ENCODE measurements around the gene TBCCD1. TPM values are rescaled to one million over a fixed set of nuclear protein-coding genes. Genes with fewer than 3 reads are reported as not detected.
"Not testable (repeated sequence)": the region's sequence is repeated elsewhere in the genome, so short reads cannot be mapped to it uniquely, and the experiment has no call there.

Gene TBCCD1
- total RNA-seq, 1 experiment from 2014 or later, result 7.4 TPM

DNA sequence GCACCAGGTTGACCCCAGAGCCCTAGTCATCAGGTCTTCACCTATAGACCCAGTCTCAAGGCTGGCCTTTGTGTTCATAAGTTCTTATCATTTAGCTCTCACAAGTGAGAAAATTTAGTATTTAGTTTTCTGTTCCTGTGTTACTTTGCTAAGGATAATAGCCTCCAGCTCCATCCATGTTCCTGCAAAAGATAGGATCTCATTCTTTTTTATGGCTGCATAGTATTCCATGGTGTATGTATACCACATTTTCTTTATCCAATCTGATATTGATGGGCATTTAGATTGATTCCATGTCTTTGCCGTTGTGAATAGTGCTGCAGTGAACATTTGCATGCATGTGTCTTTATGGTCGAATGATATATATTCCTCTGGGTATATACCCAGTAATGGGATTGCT, 69.1 kb downstream of the TBCCD1 start:
- not testable (repeated sequence) for H2BK120ac ChIP-seq (ENCODE audit: low read depth, low read length, poor library complexity, severe bottlenecking); H3K27me3 ChIP-seq (ENCODE audit: insufficient read depth, low read length); H3K56ac ChIP-seq (ENCODE audit: insufficient read length, low read depth, low read length); H3K36me3 Mint-ChIP-seq (ENCODE audit: insufficient read depth in 1 of 3, low read depth in 3 of 3); H2BK12ac ChIP-seq (ENCODE audit: insufficient read length, low read depth, low read length); H3K27me3 Mint-ChIP-seq (ENCODE audit: low read depth); H2BK20ac ChIP-seq (ENCODE audit: low read depth, low read length, poor library complexity, severe bottlenecking); H3K4me3 Mint-ChIP-seq; H3K79me2 ChIP-seq (ENCODE audit: insufficient read depth, low read length); H3K14ac ChIP-seq (ENCODE audit: insufficient read depth, low read length); H2AFZ ChIP-seq (ENCODE audit: low read length); H4K20me1 ChIP-seq (ENCODE audit: control insufficient read depth, insufficient read depth, insufficient read length); H3K4ac ChIP-seq (ENCODE audit: low read depth, low read length); H2BK15ac ChIP-seq (ENCODE audit: low read depth, low read length); H3K4me1 ChIP-seq (ENCODE audit: insufficient read depth, low read length); DNase-seq; H3K9me3 ChIP-seq (ENCODE audit: control insufficient read depth, low read depth, low read length); H4K5ac ChIP-seq (ENCODE audit: insufficient read length, low read depth, low read length); H3K23me2 ChIP-seq (ENCODE audit: insufficient read length, low read depth, low read length, poor library complexity, severe bottlenecking); H4K8ac ChIP-seq (replicated peaks; ENCODE audit: insufficient read length, low read depth, low read length); H3K79me1 ChIP-seq (ENCODE audit: insufficient read depth, low read depth, low read length, poor library complexity, severe bottlenecking); H3K9ac ChIP-seq (ENCODE audit: extremely low read depth, insufficient read length, low read length); H3K18ac ChIP-seq (ENCODE audit: insufficient read length, low read depth, low read length); H3K4me2 ChIP-seq (ENCODE audit: insufficient read depth, insufficient read length, low read length); H2BK5ac ChIP-seq (ENCODE audit: insufficient read length, low read length); H3K27ac ChIP-seq (ENCODE audit: insufficient read length, low read depth, low read length); H3K27ac Mint-ChIP-seq; H2AK5ac ChIP-seq (ENCODE audit: insufficient read length, low read length); H3K23ac ChIP-seq (ENCODE audit: insufficient read length, low read depth, low read length); H4K91ac ChIP-seq (ENCODE audit: insufficient read length, low read depth, low read length); H3T11ph ChIP-seq (ENCODE audit: low read length)
- no CpG with 5 or more reads among the region's 2 CpGs for WGBS (ENCODE audit: extremely low coverage, insufficient read length, low lambda C conversion rate)
- H3K9me3 Mint-ChIP-seq, result peaks cover 11 to 12% of the 10 kb centered on the region in 2 experiments; a peak in 3 of 5 replicates
- peaks cover 11 to 13% of the 10 kb centered on the region in 2 experiments for H3K4me1 Mint-ChIP-seq

Measured in H9 (cell line).